Mesenchymal stem cell (in vitro differentiated cells and primary cell): ENCODE measurements around the gene TBC1D30.

ENCODE experiments used
- DNase-seq: peaks from one replicate; pipeline ENCODE4 v3.0.0-alpha.2; 2013
- H2AFZ ChIP-seq: one replicate; pipeline ENCODE4 v1.6.1; 2013; ENCODE audit warnings: low read depth, mild to moderate bottlenecking, control low read depth, inconsistent platforms, low read length, moderate library complexity
- H2AK5ac ChIP-seq: 2 replicates; pipeline ENCODE4 v1.6.1; 2013; ENCODE audit warnings: low read length, moderate library complexity, mild to moderate bottlenecking, inconsistent platforms; ENCODE audit not compliant: severe bottlenecking
- H2BK120ac ChIP-seq: one replicate; pipeline ENCODE4 v1.6.1; 2013; ENCODE audit warnings: low read depth, mild to moderate bottlenecking, inconsistent platforms, low read length, moderate library complexity
- H2BK12ac ChIP-seq, 2 experiments: one replicate each; pipeline ENCODE4 v1.6.1; 2013; ENCODE audit warnings: inconsistent platforms in 2 of 2, low read length in 2 of 2, mild to moderate bottlenecking in 2 of 2, moderate library complexity in 2 of 2, control low read depth in 1 of 2
- H2BK15ac ChIP-seq: one replicate; pipeline ENCODE4 v1.6.1; 2013; ENCODE audit warnings: mild to moderate bottlenecking, low read depth, inconsistent platforms; ENCODE audit not compliant: poor library complexity, severe bottlenecking
- H2BK5ac ChIP-seq: 2 replicates; pipeline ENCODE4 v1.6.1; 2013; ENCODE audit warnings: low read depth, mild to moderate bottlenecking, low read length, control low read depth, inconsistent platforms; ENCODE audit not compliant: poor library complexity, severe bottlenecking
- H3K14ac ChIP-seq, 2 experiments: one replicate each; pipeline ENCODE4 v1.6.1; 2013; ENCODE audit warnings: inconsistent platforms in 2 of 2, low read length in 2 of 2, control low read depth in 1 of 2, mild to moderate bottlenecking in 1 of 2, moderate library complexity in 1 of 2
- H3K18ac ChIP-seq, 2 experiments: one replicate each; pipeline ENCODE4 v1.6.1; 2013; ENCODE audit warnings: inconsistent platforms in 2 of 2, low read length in 2 of 2, control low read depth in 1 of 2, low read depth in 1 of 2, mild to moderate bottlenecking in 1 of 2
- H3K23ac ChIP-seq, 2 experiments: one replicate each; pipeline ENCODE4 v1.6.1; 2013; ENCODE audit warnings: inconsistent platforms in 2 of 2, low read length in 2 of 2, mild to moderate bottlenecking in 2 of 2, moderate library complexity in 2 of 2, control low read depth in 1 of 2
- H3K27ac ChIP-seq: 2 replicates; pipeline ENCODE4 v1.5.1; 2013; ENCODE audit warnings: mild to moderate bottlenecking, moderate library complexity, low read length, control low read depth, inconsistent platforms; ENCODE audit not compliant: poor library complexity, severe bottlenecking
- H3K27me3 ChIP-seq, 2 experiments: 2 replicates each; pipeline versions ENCODE4 v1.6.1 to v1.7.0; 2013; ENCODE audit warnings: low read length in 2 of 2, mild to moderate bottlenecking in 2 of 2, moderate library complexity in 2 of 2, control low read depth in 1 of 2, inconsistent platforms in 1 of 2; ENCODE audit not compliant: control insufficient read depth in 1 of 2, insufficient read depth in 1 of 2
- H3K36me3 ChIP-seq, 2 experiments: 2 replicates each; pipeline versions ENCODE4 v1.6.1 to v1.7.0; 2013; ENCODE audit warnings: low read length in 2 of 2, control low read depth in 1 of 2, inconsistent platforms in 1 of 2, low read depth in 1 of 2, mild to moderate bottlenecking in 1 of 2; ENCODE audit not compliant: insufficient read depth in 2 of 2, control insufficient read depth in 1 of 2
- H3K4ac ChIP-seq, 2 experiments: one replicate each; pipeline ENCODE4 v1.6.1; 2013; ENCODE audit warnings: inconsistent platforms in 2 of 2, low read length in 2 of 2, mild to moderate bottlenecking in 2 of 2, moderate library complexity in 2 of 2, control low read depth in 1 of 2, low read depth in 1 of 2
- H3K4me1 ChIP-seq: 2 replicates; pipeline ENCODE4 v1.6.1; 2013; ENCODE audit warnings: low read depth, low read length, control low read depth; ENCODE audit not compliant: control insufficient read depth, insufficient read depth
- H3K4me2 ChIP-seq: 2 replicates; pipeline ENCODE4 v1.6.1; 2013; ENCODE audit warnings: low read length, mild to moderate bottlenecking, inconsistent platforms; ENCODE audit not compliant: poor library complexity, severe bottlenecking
- H3K4me3 ChIP-seq, 2 experiments: 2 replicates each; pipeline versions ENCODE4 v1.5.1 to v1.7.0; 2013; ENCODE audit warnings: low read length in 2 of 2, mild to moderate bottlenecking in 2 of 2, control low read depth in 1 of 2, low read depth in 1 of 2; ENCODE audit not compliant: insufficient read depth in 1 of 2
- H3K79me1 ChIP-seq: replicated peaks from 2 replicates; pipeline ENCODE4 v1.6.1; 2013; ENCODE audit warnings: mild to moderate bottlenecking, control low read depth, low read length, inconsistent platforms; ENCODE audit not compliant: poor library complexity, severe bottlenecking
- H3K9ac ChIP-seq: 2 replicates; pipeline ENCODE4 v1.7.0; 2013; ENCODE audit warnings: mild to moderate bottlenecking, low read length, moderate library complexity
- H3K9me3 ChIP-seq: 2 replicates; pipeline ENCODE4 v1.7.0; 2013; ENCODE audit warnings: mild to moderate bottlenecking, low read length; ENCODE audit not compliant: control insufficient read depth
- H4K8ac ChIP-seq: one replicate; pipeline ENCODE4 v1.6.1; 2013; ENCODE audit warnings: inconsistent platforms, mild to moderate bottlenecking, low read length, moderate library complexity
- H4K91ac ChIP-seq: one replicate; pipeline ENCODE4 v1.6.1; 2013; ENCODE audit warnings: mild to moderate bottlenecking, low read length, inconsistent platforms
- WGBS: methylation state at CpG from one replicate; pipeline ENCODE4 v1.1.7; 2013; ENCODE audit warnings: mixed read lengths; 5-methylcytosine and 5-hydroxymethylcytosine counted together

Gene TBC1D30

DNA sequence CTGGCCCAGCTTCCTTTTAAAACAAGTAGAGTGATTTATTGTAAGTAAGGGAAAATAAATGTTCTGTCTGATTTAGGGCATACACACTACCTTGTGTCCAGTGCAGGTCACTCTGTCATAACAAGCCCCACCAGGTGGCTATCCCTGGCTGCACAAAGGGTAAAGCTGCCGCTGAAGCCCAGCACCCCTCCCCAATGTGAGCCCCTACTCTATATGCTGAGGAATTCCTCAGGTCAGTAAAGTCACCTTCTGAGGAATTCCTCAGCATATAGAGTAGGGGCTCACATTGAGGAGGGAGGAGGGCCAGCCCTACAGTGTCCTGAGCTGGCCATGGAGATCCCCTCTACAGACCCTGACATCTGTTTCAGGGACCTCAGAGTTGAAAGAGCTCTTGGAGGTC lies 67.2 kb downstream of the TBC1D30 start:
- no peak overlapping the region for H3K4me2 ChIP-seq
- no peak overlapping the region for H3K14ac ChIP-seq
- peak overlapping the region; percentile 15 for H4K91ac ChIP-seq
- DNase-seq = no peak
- peaks cover 0 to 28% of the 10 kb centered on the region in 2 experiments for H3K27me3 ChIP-seq
- no peak overlapping the region for H3K4me3 ChIP-seq
- H3K23ac ChIP-seq = no peak overlapping the region
- no peak overlapping the region for H2BK15ac ChIP-seq
- no peaks in the 10 kb centered on the region for H3K9me3 ChIP-seq
- no peak overlapping the region for H2BK12ac ChIP-seq
- no peak overlapping the region for H3K4ac ChIP-seq
- no peaks in the 10 kb centered on the region for H3K36me3 ChIP-seq
- no peak overlapping the region for H2BK5ac ChIP-seq
- WGBS = 100% methylated on average over 1 of the region's 1 CpG
- no peak overlapping the region for H2AFZ ChIP-seq
- no peaks in the 10 kb centered on the region for H3K4me1 ChIP-seq
- no peak overlapping the region for H3K9ac ChIP-seq
- no peak overlapping the region for H4K8ac ChIP-seq
- H2BK120ac ChIP-seq = no peak overlapping the region
- H3K27ac ChIP-seq = no peak overlapping the region
- no peaks in the 10 kb centered on the region for H3K79me1 ChIP-seq
- H2AK5ac ChIP-seq = no peak overlapping the region
- no peak overlapping the region for H3K18ac ChIP-seq

- Histone ChIP-seq H3K23ac (no peak overlapping the region), H3K9ac (no peak overlapping the region), H3K9me3 (no peaks in the 10 kb centered on the region), H2BK15ac (no peak overlapping the region), H3K79me1 (no peaks in the 10 kb centered on the region), H2AK5ac (no peak overlapping the region), H4K91ac (no peak overlapping the region), H3K27ac (no peak overlapping the region), H3K4me3 (no peak overlapping the region), H2BK5ac (no peak overlapping the region), H4K8ac (no peak overlapping the region), H2BK12ac (no peak overlapping the region), H3K4me2 (no peak overlapping the region), H3K27me3 (peaks cover 0 to 34% of the 10 kb centered on the region in 2 experiments), H3K18ac (no peak overlapping the region), H3K4me1 (no peaks in the 10 kb centered on the region), H3K4ac (no peak overlapping the region), H2AFZ (no peak overlapping the region), H3K14ac (no peak overlapping the region), H2BK120ac (no peak overlapping the region), H3K36me3 (no peaks in the 10 kb centered on the region)
- 99% methylated on average over 3 of the region's 4 CpGs for WGBS
- DNase-seq = no peak
Measured at GRCh38 chr12:64892561-64892960, 68.1 kb downstream of the TBC1D30 start.

- Histone ChIP-seq H3K23ac (no peak overlapping the region), H3K4me3 (no peak overlapping the region), H2BK120ac (no peak overlapping the region), H3K79me1 (no peaks in the 10 kb centered on the region), H2BK12ac (no peak overlapping the region), H3K4ac (no peak overlapping the region), H2BK15ac (no peak overlapping the region), H3K4me2 (no peak overlapping the region), H4K91ac (no peak overlapping the region), H3K4me1 (no peaks in the 10 kb centered on the region), H2BK5ac (no peak overlapping the region), H2AK5ac (no peak overlapping the region), H3K36me3 (no peaks in the 10 kb centered on the region), H3K9ac (peak overlapping the region; percentile 53), H4K8ac (no peak overlapping the region), H2AFZ (no peak overlapping the region), H3K27ac (no peak overlapping the region), H3K27me3 (peaks cover 0 to 39% of the 10 kb centered on the region in 2 experiments), H3K18ac (no peak overlapping the region), H3K14ac (no peak overlapping the region), H3K9me3 (no peaks in the 10 kb centered on the region)
- peak; percentile 42 for DNase-seq
- 10% methylated on average over 3 of the region's 4 CpGs for WGBS
Measured at GRCh38 chr12:64893961-64894360, 69.5 kb downstream of the TBC1D30 start.

- H4K91ac ChIP-seq = no peak overlapping the region
- H2BK12ac ChIP-seq = no peak overlapping the region
- no peak overlapping the region for H3K14ac ChIP-seq
- no peaks in the 10 kb centered on the region for H3K9me3 ChIP-seq
- H3K4me1 ChIP-seq = no peaks in the 10 kb centered on the region
- peak; percentile 12 for DNase-seq
- peaks cover 0 to 37% of the 10 kb centered on the region in 2 experiments for H3K27me3 ChIP-seq
- no peak overlapping the region for H2BK15ac ChIP-seq
- 38% methylated on average over 1 of the region's 2 CpGs for WGBS
- no peak overlapping the region for H3K23ac ChIP-seq
- H3K79me1 ChIP-seq = no peaks in the 10 kb centered on the region
- H3K4ac ChIP-seq = no peak overlapping the region
- H2BK120ac ChIP-seq = no peak overlapping the region
- no peak overlapping the region for H3K4me3 ChIP-seq
- no peak overlapping the region for H3K9ac ChIP-seq
- H3K36me3 ChIP-seq = no peaks in the 10 kb centered on the region
- no peak overlapping the region for H3K4me2 ChIP-seq
- H3K18ac ChIP-seq = no peak overlapping the region
- H4K8ac ChIP-seq = no peak overlapping the region
- H3K27ac ChIP-seq = no peak overlapping the region
- no peak overlapping the region for H2AK5ac ChIP-seq
- no peak overlapping the region for H2BK5ac ChIP-seq
- H2AFZ ChIP-seq = no peak overlapping the region
Measured at GRCh38 chr12:64894827-64895475, 70.5 kb downstream of the TBC1D30 start.
